ENCODE data around the gene HEATR5A.

- TF ChIP-seq, protein P1, sequence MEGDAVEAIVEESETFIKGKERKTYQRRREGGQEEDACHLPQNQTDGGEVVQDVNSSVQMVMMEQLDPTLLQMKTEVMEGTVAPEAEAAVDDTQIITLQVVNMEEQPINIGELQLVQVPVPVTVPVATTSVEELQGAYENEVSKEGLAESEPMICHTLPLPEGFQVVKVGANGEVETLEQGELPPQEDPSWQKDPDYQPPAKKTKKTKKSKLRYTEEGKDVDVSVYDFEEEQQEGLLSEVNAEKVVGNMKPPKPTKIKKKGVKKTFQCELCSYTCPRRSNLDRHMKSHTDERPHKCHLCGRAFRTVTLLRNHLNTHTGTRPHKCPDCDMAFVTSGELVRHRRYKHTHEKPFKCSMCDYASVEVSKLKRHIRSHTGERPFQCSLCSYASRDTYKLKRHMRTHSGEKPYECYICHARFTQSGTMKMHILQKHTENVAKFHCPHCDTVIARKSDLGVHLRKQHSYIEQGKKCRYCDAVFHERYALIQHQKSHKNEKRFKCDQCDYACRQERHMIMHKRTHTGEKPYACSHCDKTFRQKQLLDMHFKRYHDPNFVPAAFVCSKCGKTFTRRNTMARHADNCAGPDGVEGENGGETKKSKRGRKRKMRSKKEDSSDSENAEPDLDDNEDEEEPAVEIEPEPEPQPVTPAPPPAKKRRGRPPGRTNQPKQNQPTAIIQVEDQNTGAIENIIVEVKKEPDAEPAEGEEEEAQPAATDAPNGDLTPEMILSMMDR (IDR thresholded peaks at IDR 0.05 in 8 of 11, conservative IDR thresholded peaks at IDR 0.05 in 3 of 11) = no peak
- no peak for TF ChIP-seq POLR2AphosphoS5 (IDR thresholded peaks at IDR 0.05)
- TF ChIP-seq POLR2A (IDR thresholded peaks at IDR 0.05) = no peak
Measured at GRCh38 chr14:31297701-31298344, 122.5 kb downstream of the HEATR5A start.
